ENCODE results near the gene SERPINA6.
"Not testable (repeated sequence)": the region's sequence is repeated elsewhere in the genome, so short reads cannot be mapped to it uniquely, and the experiment has no call there.

SERPINA6 gene

GRCh38 chr14:94322648-94323570 lies at the start of gene SERPINA6:
Gene SERPINA6 (minus strand): TSS chr14:94323336. CDS start chr14:94314648, 8,688 bp downstream.
- DNase-seq = no peak

- DNase-seq = no peak
Measured at GRCh38 chr14:94372021-94372605, 49.0 kb upstream of the SERPINA6 start.

- no peak for DNase-seq
Measured at GRCh38 chr14:94370524-94370910, 47.4 kb upstream of the SERPINA6 start.

- not testable (repeated sequence) for DNase-seq
Measured at GRCh38 chr14:94369766-94370523, 46.8 kb upstream of the SERPINA6 start.

GRCh38 chr14:94368956-94369355 lies 45.8 kb upstream of the SERPINA6 start:
- no peak for DNase-seq

GRCh38 chr14:94368243-94368590 lies 45.1 kb upstream of the SERPINA6 start:
- DNase-seq = no peak

- DNase-seq = no peak
Measured at GRCh38 chr14:94367347-94368242, 44.5 kb upstream of the SERPINA6 start.

GRCh38 chr14:94366146-94366915 lies 43.2 kb upstream of the SERPINA6 start, which contains the start of gene SERPINA2:
Gene SERPINA2 (minus strand): TSS chr14:94366698.
- DNase-seq = no peak

- no peak for DNase-seq
Measured at GRCh38 chr14:94365624-94366023, 42.5 kb upstream of the SERPINA6 start.

GRCh38 chr14:94364964-94365363 lies 41.8 kb upstream of the SERPINA6 start:
- DNase-seq = no peak

- DNase-seq = no peak
Measured at GRCh38 chr14:94364037-94364436, 40.9 kb upstream of the SERPINA6 start.

GRCh38 chr14:94363151-94363624 lies 40.1 kb upstream of the SERPINA6 start:
- no peak for DNase-seq

GRCh38 chr14:94362614-94363133 lies 39.5 kb upstream of the SERPINA6 start:
- DNase-seq = no peak

- no peak for DNase-seq
Measured at GRCh38 chr14:94361682-94362081, 38.5 kb upstream of the SERPINA6 start.

- no peak for DNase-seq
Measured at GRCh38 chr14:94360945-94361565, 37.9 kb upstream of the SERPINA6 start.

- DNase-seq = no peak
Measured at GRCh38 chr14:94357166-94357565, 34.0 kb upstream of the SERPINA6 start.

- DNase-seq = no peak
Measured at GRCh38 chr14:94356379-94357056, 33.4 kb upstream of the SERPINA6 start.

- peak; percentile 58 for DNase-seq
Measured at GRCh38 chr14:94355191-94355794, 32.2 kb upstream of the SERPINA6 start.

- DNase-seq = no peak
Measured at GRCh38 chr14:94354638-94355185, 31.6 kb upstream of the SERPINA6 start.

Measured in femur (tissue), 1 donor.